ENCODE data around the gene INHBE.

DNA sequence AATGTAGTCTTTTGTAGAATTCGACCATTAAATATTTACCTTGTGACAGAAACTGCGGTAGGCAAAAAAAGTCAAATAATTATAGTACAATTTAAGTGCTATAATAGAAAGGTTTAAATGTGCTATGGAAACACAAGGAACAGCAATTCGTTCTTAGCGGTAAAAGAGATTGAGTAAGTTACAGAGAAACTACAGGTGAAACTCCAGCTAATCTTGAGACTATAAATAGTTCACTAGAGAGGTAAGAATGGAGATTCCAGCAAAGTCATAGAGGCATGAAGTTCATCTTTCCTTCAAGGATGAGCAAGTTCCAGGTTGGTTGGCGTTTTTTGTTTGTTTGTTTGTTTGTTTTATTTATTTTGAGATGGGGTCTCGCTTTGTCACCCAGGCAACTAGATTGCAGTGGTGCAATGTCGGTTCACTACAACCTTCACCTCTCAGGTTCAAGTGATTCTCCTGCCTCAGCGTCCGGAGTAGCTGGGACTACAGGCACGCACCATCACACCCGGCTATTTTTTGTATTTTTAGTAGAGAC is 23.4 kb upstream of the INHBE start:
- TF ChIP-seq, protein P1, sequence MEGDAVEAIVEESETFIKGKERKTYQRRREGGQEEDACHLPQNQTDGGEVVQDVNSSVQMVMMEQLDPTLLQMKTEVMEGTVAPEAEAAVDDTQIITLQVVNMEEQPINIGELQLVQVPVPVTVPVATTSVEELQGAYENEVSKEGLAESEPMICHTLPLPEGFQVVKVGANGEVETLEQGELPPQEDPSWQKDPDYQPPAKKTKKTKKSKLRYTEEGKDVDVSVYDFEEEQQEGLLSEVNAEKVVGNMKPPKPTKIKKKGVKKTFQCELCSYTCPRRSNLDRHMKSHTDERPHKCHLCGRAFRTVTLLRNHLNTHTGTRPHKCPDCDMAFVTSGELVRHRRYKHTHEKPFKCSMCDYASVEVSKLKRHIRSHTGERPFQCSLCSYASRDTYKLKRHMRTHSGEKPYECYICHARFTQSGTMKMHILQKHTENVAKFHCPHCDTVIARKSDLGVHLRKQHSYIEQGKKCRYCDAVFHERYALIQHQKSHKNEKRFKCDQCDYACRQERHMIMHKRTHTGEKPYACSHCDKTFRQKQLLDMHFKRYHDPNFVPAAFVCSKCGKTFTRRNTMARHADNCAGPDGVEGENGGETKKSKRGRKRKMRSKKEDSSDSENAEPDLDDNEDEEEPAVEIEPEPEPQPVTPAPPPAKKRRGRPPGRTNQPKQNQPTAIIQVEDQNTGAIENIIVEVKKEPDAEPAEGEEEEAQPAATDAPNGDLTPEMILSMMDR (IDR thresholded peaks at IDR 0.05 in 4 of 5, conservative IDR thresholded peaks at IDR 0.05 in 1 of 5): no peak
- no peak for TF ChIP-seq POLR2A (IDR thresholded peaks at IDR 0.05)

Measured in gastrocnemius medialis (tissue), 4 donors.